Activated T-cell treated with anti-CD3 and anti-CD28 coated beads, Interleukin-2, amount 50 U/mL, for 72 hours (primary cell): ENCODE results near the gene TMEM51. TPM values are rescaled to one million over a fixed set of nuclear protein-coding genes. Genes with fewer than 3 reads are reported as not detected.
"Not testable (repeated sequence)": the region's sequence is repeated elsewhere in the genome, so short reads cannot be mapped to it uniquely, and the experiment has no call there.

Experiments
- ATAC-seq, 2 donors: fragments of 150-1000 bp; cut with Tn5 transposase; replicated peaks in 1 of 2; 2 replicates each; pipeline ENCODE4 v1.10.0; 2021; ENCODE audit warnings: moderate library complexity in 2 of 2, mild to moderate bottlenecking in 1 of 2
- DNase-seq, 2 donors: peaks; one replicate each; pipeline ENCODE4 v3.0.0; 2021 to 2022; ENCODE audit warnings: mixed read lengths in 1 of 2
- H3K27ac Mint-ChIP-seq: one replicate; pipeline ENCODE4 v1.8.0; 2022; ENCODE audit warnings: mild to moderate bottlenecking, moderate library complexity, mixed read lengths
- H3K27me3 Mint-ChIP-seq: one replicate; pipeline ENCODE4 v1.8.0; 2022; ENCODE audit warnings: low read depth, mixed read lengths
- H3K36me3 Mint-ChIP-seq, 2 donors: one replicate each; pipeline ENCODE4 v1.8.0; 2022; ENCODE audit warnings: mixed read lengths in 2 of 2, mild to moderate bottlenecking in 1 of 2; ENCODE audit not compliant: insufficient read depth in 2 of 2
- H3K4me1 Mint-ChIP-seq: one replicate; pipeline ENCODE4 v1.8.0; 2022; ENCODE audit warnings: low read depth, mixed read lengths
- H3K4me3 Mint-ChIP-seq, 2 donors: one replicate each; pipeline ENCODE4 v1.8.0; 2022; ENCODE audit warnings: mild to moderate bottlenecking in 2 of 2, mixed read lengths in 2 of 2, moderate library complexity in 2 of 2
- H3K9me3 Mint-ChIP-seq, 2 donors: one replicate each; pipeline ENCODE4 v1.8.0; 2022; ENCODE audit warnings: mixed read lengths in 2 of 2
- total RNA-seq, 2 donors: library from RNA; stranded (reverse); gene quantifications; one replicate each; pipeline ENCODE4 v1.2.3, GENCODE V29; 2022

TMEM51 gene
- total RNA-seq, 2 donors from 2014 or later = not detected

DNA sequence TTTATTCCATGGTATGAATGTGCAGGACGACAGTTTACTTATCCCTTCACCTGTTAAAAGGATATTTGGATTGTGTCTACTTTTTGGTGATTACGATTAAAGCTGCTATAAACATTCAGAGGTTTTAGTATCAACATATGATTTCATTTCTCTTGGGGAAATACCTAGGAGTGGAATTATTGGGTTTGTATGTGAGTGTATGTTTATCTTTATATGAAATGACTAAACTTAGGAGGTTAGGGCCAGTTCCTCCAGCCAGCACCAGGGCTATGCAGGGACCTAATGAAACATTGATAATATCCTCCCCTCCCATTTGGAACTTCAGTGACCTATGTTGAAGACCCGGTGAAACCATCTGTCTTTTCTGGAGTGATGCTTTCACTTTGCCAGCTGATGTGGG is 13.8 kb downstream of the TMEM51 start:
- Mint-ChIP-seq H3K36me3 (no peaks in the 10 kb centered on the region), H3K4me1 (peaks cover 3% of the 10 kb centered on the region), H3K27ac (no peak overlapping the region), H3K4me3 (no peak overlapping the region), H3K9me3 (no peaks in the 10 kb centered on the region), H3K27me3 (peaks cover 13% of the 10 kb centered on the region)
- ATAC-seq (no peak), DNase-seq (no peak)

DNA sequence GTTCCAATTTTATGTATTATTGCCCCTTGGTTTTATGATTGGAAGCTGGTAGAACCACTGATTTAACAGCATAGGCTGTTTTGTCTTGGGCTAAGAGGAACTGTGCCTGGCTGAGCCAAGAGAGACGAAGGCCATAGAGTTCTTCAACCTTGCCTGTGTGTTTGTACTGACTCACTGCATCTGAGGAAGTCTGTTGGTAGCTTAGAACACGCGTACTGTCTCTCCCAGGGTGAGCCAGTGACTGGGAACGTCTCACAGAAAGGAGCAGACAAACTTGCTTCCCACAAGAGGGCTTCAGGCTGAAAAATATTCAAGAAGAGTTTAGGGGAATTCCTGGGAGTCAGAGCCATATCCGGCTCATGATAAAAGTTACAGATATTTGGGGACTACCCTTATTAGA is 14.9 kb downstream of the TMEM51 start:
- Mint-ChIP-seq H3K36me3 (no peaks in the 10 kb centered on the region), H3K4me1 (peaks cover 3% of the 10 kb centered on the region), H3K27me3 (peaks cover 19% of the 10 kb centered on the region), H3K27ac (no peak overlapping the region), H3K9me3 (no peaks in the 10 kb centered on the region), H3K4me3 (no peak overlapping the region)
- DNase-seq = no peak
- ATAC-seq = no peak

DNA sequence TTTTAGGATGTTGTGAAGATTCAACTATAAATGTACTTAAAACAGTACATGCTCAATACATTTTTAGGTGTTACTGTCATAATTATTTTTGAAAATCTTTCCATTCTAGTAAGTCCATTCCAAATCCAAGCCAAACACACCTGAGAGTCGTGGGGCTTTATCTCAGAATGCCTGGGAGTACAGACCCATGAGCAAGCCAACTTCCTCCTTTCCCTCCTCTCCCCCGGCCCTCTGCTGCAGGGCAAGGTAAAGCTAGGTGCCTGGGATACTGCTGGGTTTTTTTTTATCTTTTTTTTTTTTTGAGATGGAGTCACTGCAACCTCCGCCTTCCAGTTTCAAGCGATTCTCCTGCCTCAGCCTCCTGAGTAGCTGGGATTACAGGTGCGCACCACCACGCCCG is 16.5 kb downstream of the TMEM51 start:
- Mint-ChIP-seq H3K27me3 (peaks cover 19% of the 10 kb centered on the region), H3K36me3 (no peaks in the 10 kb centered on the region), H3K4me1 (peaks cover 8% of the 10 kb centered on the region), H3K9me3 (no peaks in the 10 kb centered on the region), H3K27ac (no peak overlapping the region), H3K4me3 (no peak overlapping the region)
- ATAC-seq (no peak), DNase-seq (no peak)

DNA sequence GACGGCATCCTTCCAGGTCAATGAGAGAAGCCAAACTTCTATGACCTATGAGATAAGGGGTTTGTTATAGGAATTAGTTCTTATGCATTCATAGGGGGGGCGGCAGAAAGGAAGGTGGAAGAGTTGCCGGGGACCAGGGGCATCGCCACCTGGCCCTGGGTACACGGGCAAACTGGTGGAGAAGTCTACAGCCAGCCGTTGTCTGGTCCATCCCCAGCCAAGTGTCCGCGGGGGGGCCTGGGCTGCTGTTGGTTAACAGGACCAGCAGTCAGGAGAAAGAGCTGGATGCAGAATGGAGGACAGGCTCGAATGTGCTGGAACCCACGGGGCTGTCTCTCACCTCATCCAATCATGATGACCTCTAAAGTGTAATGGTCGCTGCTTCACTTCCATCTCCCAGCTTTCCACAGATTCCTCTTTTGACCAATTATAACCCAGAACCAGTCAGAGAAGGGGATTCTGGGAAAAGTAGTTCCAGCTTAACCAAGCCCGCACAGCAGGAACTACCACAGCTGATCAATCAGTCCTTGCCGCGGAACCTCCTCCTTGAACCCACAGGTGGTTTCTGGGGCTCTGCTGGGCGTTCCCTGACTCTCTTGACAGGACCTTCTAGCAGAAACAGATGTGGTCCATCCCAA is 17.8 kb downstream of the TMEM51 start:
- H3K36me3 Mint-ChIP-seq = peaks cover 2 to 5% of the 10 kb centered on the region in 2 donors
- no peak for ATAC-seq
- peaks cover 0 to 3% of the 10 kb centered on the region in 2 donors for H3K9me3 Mint-ChIP-seq
- H3K27me3 Mint-ChIP-seq = peaks cover 32% of the 10 kb centered on the region
- H3K4me3 Mint-ChIP-seq = no peak overlapping the region
- no peak for DNase-seq
- H3K27ac Mint-ChIP-seq = no peak overlapping the region
- H3K4me1 Mint-ChIP-seq = peaks cover 15% of the 10 kb centered on the region

DNA sequence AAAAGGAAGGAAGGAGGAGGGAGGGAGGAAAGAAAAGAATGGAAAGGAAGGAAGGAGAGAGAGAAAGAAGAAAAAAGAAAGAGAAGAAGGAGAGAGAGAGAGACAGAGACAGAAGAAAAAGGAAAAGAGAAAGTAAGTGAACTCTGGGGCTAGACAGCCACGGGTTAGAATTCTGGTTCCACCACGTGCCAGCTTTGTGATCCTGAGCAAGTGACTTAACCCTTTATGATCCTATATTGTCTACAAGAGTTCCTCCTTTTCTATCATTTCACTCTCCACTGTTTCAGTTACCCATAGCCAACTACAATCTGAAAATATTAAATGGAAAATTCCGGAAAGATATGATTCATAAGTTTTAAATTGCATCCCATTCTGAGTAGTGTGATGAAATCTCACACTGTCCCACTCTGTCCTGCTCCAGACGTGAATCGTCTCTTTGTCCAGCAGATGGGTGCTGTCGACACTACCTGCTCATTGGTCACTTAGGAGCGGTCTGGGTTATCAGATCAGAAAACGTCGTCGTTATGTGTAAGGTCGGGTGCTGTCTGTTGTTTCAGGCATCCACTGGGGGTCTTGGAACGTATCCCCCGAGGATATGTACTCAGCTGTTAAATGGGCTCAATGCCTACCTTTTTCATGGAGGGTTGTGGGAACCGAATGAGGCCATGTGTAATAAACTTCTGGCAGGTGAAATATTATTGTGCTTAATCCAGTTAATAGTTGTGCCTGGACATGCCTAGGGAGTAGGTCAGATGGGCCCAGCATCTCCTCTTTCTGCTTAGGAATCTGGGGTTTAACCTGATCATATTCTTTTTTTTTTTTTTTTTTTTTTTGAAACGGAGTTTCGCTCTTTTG is 19.1 kb downstream of the TMEM51 start:
- no peak overlapping the region for H3K27ac Mint-ChIP-seq
- H3K9me3 Mint-ChIP-seq = peaks cover 0 to 3% of the 10 kb centered on the region in 2 donors
- no peak overlapping the region for H3K4me3 Mint-ChIP-seq
- peaks cover 12% of the 10 kb centered on the region for H3K4me1 Mint-ChIP-seq
- DNase-seq (no peak), ATAC-seq (no peak)
- peaks cover 2 to 5% of the 10 kb centered on the region in 2 donors for H3K36me3 Mint-ChIP-seq
- peaks cover 45% of the 10 kb centered on the region for H3K27me3 Mint-ChIP-seq

DNA sequence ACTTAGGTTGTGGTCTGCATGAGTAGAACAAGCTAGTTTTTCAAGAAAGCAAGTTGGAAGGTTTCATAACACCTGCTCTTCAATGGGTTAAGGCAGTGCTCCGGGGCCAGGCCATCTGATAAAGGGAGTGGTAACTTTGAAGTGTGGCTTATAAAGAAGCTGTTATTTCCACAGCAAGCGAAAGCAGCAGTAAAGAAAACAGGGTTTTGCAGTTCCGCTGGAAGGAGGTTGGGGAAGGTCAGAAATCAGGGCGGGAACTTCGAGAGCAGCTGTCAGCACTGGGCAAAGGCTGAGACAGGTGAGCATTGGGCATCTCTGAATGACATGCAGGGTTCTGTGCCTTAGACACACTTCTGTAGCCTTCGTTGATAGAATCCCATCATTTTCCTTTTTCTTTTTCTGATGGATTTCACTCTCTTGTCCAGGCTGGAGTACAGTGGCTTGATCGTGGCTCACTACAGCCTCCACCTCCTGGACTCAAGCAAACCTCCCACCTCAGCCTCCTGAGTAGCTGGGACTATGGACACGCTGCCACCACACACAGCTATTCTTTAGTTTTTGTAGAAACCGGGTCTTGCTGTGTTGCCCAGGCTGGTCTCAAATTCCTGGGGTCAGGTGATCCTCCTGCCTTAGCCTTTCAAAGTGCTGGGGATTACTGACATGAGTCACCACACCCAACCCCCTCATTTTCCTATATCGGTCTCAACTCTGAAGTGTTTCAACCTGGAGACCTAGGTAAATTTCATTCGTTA is 20.5 kb downstream of the TMEM51 start:
- peaks cover 2 to 5% of the 10 kb centered on the region in 2 donors for H3K36me3 Mint-ChIP-seq
- no peak overlapping the region for H3K27ac Mint-ChIP-seq
- H3K4me3 Mint-ChIP-seq = no peak overlapping the region
- H3K27me3 Mint-ChIP-seq = peaks cover 54% of the 10 kb centered on the region
- ATAC-seq (no peak), DNase-seq (no peak)
- peaks cover 0 to 3% of the 10 kb centered on the region in 2 donors for H3K9me3 Mint-ChIP-seq
- H3K4me1 Mint-ChIP-seq = peaks cover 12% of the 10 kb centered on the region

DNA sequence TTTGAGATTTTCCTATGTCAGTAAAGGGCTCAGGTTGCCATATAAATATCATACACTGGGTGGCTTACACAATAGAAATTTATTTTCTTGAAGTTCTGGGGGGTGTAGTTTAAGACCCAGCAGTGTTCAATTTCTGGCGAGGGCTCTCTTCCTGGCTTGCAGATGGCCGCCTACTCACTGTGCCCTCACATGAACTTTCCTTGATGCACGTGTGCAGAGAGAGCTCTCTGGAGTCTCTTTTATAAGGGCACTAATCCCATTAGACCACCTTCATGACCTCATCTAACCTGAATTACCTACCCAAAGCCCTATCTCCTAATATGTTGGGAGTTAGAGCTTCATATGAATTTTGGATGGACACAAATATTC is 21.1 kb downstream of the TMEM51 start:
- ATAC-seq = no peak
- no peak for DNase-seq
- no peak overlapping the region for H3K27ac Mint-ChIP-seq
- peaks cover 0 to 3% of the 10 kb centered on the region in 2 donors for H3K9me3 Mint-ChIP-seq
- H3K36me3 Mint-ChIP-seq = peaks cover 2 to 5% of the 10 kb centered on the region in 2 donors
- H3K4me3 Mint-ChIP-seq = no peak overlapping the region
- peaks cover 12% of the 10 kb centered on the region for H3K4me1 Mint-ChIP-seq
- peaks cover 57% of the 10 kb centered on the region for H3K27me3 Mint-ChIP-seq

DNA sequence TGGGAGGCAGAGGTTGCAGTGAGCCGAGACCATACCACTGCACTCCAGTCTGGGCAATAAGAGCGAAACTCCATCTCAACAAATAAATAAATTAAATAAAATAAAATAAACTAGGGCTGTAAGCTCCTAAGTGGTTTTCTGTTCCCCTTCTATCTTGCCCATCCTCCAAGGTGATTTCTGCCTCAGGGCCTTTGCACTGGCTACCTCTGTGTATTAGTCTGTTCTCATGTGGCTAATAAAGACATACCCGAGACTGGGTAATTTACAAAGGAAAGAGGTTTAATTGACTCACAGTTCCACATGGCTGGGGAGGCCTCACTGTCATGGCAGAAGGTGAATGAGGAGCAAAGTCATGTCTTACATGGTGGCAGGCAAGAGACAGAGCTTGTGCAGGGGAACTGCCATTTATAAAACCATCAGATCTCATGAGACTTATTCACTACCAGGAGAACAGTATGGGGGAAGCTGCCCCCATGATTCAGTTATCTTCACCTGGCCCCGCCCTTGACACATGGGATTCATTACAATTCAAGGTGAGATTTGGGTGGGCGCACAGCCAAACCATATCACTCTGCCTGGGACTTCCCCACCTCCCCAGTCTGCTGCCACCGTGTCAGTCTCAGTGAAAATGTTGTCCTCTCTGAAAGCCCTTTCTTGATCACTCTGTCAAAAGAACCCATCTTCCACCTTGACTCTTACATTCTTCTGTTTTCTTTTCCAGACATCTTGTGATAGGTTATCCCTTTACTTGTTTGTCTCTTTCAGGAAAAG is 22.0 kb downstream of the TMEM51 start:
- DNase-seq, ATAC-seq, H3K27ac Mint-ChIP-seq: not testable (repeated sequence)

DNA sequence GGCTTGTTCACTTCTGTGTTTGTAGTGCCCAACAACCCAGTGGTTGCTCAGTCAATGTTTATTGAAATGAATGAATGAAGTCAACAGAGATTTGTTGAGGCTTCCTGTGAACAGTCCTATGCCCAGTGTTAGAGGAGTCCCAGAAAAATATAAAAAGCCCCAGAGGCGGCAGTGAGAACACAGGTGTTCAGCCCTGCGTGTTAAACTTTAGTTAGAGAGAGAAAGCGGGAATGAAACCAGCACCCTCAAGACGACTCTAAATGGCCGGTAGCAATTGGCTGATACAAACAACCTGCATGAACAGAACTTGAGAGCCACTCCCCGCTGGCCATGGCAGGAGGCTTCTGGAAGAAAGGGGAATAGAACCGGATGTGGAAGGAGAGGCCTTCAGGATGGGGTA is 22.6 kb downstream of the TMEM51 start:
- Mint-ChIP-seq H3K4me1 (peaks cover 12% of the 10 kb centered on the region), H3K9me3 (peaks cover 0 to 3% of the 10 kb centered on the region in 2 donors), H3K27ac (no peak overlapping the region), H3K4me3 (no peak overlapping the region), H3K36me3 (peaks cover 2 to 5% of the 10 kb centered on the region in 2 donors), H3K27me3 (peaks cover 52% of the 10 kb centered on the region)
- ATAC-seq = no peak
- no peak for DNase-seq

More for the DNA sequence above, 22.0 kb downstream of the TMEM51 start:
- peaks cover 52% of the 10 kb centered on the region for H3K27me3 Mint-ChIP-seq
- H3K4me3 Mint-ChIP-seq, H3K36me3 Mint-ChIP-seq, H3K9me3 Mint-ChIP-seq: not testable (repeated sequence)
- H3K4me1 Mint-ChIP-seq = peaks cover 12% of the 10 kb centered on the region

DNA sequence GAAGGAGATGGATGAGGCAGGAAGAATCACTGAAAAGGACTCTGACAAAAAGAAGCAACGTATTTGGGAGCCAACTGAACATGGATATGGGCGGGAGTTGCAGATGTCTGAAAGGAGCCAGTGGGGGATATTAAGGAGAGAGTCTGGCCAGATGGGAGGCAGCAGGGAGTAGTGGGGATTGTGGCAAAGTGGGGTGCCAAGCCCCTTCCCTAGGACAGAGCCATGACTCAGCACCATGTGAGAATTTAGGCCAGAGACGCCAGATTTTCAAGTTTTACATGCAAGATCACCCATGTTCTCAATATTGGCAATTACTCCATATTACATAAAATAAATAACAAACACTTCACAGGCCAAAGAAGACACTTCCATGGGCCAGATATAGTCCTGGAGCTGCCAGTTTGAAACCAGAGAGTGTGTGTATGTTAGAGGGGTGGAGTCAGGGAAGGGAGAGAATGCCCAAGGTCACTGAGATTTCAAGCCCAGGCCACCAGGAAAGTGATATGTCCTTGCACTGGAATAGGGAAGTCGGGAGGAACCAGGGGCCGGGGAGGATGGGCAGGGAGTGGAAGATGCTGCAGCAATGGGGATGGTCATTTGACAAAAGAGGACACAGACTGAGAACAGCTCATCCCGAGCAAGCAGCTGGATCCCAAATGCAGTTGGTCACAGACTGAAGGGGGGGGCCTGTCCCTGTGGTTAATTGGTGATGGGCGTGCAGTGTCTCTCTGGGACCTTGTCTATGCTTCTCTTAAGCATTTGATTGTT is 23.5 kb downstream of the TMEM51 start:
- peaks cover 52% of the 10 kb centered on the region for H3K27me3 Mint-ChIP-seq

DNA sequence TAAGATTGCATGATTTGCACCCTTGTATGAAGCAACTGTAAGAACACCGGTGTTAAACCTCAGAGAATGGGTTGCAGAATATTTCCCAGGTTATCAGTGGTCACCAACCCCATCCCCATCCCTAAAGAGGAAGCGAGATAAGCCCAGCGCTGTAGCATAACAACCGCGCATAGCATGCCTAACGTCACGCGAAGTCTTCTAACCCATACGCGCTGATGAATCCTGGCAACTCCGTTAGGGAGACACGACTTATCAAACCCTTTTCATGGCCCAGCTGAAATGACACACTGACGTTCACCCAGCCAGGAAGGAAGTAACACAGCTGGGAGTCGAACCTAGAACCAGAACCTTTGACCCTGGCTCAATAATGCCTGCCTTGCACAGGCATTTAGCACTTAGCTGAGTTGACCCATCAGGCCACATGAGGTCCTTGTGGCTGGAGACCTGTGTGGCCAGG is 24.2 kb downstream of the TMEM51 start:
- no peak overlapping the region for H3K4me3 Mint-ChIP-seq
- DNase-seq = no peak
- H3K27me3 Mint-ChIP-seq = peaks cover 47% of the 10 kb centered on the region
- peaks cover 2 to 5% of the 10 kb centered on the region in 2 donors for H3K36me3 Mint-ChIP-seq
- peaks cover 12% of the 10 kb centered on the region for H3K4me1 Mint-ChIP-seq
- H3K9me3 Mint-ChIP-seq = peaks cover 0 to 3% of the 10 kb centered on the region in 2 donors
- no peak overlapping the region for H3K27ac Mint-ChIP-seq
- ATAC-seq = no peak

More for the DNA sequence above, 23.5 kb downstream of the TMEM51 start:
- ATAC-seq (no peak), DNase-seq (no peak)
- H3K4me1 Mint-ChIP-seq = peaks cover 12% of the 10 kb centered on the region
- H3K4me3 Mint-ChIP-seq = no peak overlapping the region
- peaks cover 0 to 3% of the 10 kb centered on the region in 2 donors for H3K9me3 Mint-ChIP-seq
- H3K36me3 Mint-ChIP-seq = peaks cover 2 to 5% of the 10 kb centered on the region in 2 donors
- H3K27ac Mint-ChIP-seq = no peak overlapping the region
